T-cell (primary cell): ENCODE data around the gene CELA3A. TPM values are rescaled to one million over a fixed set of nuclear protein-coding genes. Genes with fewer than 3 reads are reported as not detected.

Source experiments
- ATAC-seq, 4 experiments: fragments of 200-7000 bp in 3 of 4; fragments of 150-1000 bp in 1 of 4; cut with Tn5 transposase; replicated peaks in 1 of 4; 1 replicate in 3 of 4; 2 replicates in 1 of 4; pipeline ENCODE4 v1.10.0; 2021; ENCODE audit warnings: moderate library complexity in 3 of 4, mild to moderate bottlenecking in 2 of 4, moderate number of reproducible peaks in 1 of 4
- CTCF ChIA-PET, 2 donors: fragments of 300-600 bp; sonication (Branson Sonifier 250); formaldehyde crosslinking; loops; one replicate each; lab custom pipeline; 2022; ENCODE audit warnings: antibody characterized with exemption in 2 of 2; lab: Charles Lee
- POLR2A ChIA-PET, 2 donors: fragments of 300-600 bp; sonication (Branson Sonifier 250); formaldehyde crosslinking; loops; one replicate each; lab custom pipeline; 2022; ENCODE audit warnings: antibody characterized with exemption in 2 of 2; lab: Charles Lee
- DNase-seq, 35 experiments: peaks; one replicate each; pipeline versions ENCODE4 v3.0.0 to v3.0.0-alpha.2; 2013 to 2023
- H3K27ac ChIP-seq: one replicate; pipeline ENCODE4 v1.5.1; 2013; ENCODE audit warnings: low read length
- H3K27me3 ChIP-seq, 2 experiments: replicated peaks in 1 of 2; 1 replicate in 1 of 2; 2 replicates in 1 of 2; pipeline versions ENCODE4 v1.6.1 to v1.7.0; 2013; ENCODE audit warnings: low read length in 1 of 2, mixed read lengths in 1 of 2; ENCODE audit not compliant: control insufficient read depth in 2 of 2, insufficient read depth in 2 of 2; ENCODE audit errors: extremely low read depth in 1 of 2
- H3K36me3 ChIP-seq, 2 donors: 1 replicate in 1 of 2; 2 replicates in 1 of 2; pipeline versions ENCODE4 v1.6.1 to v1.7.0; 2013; ENCODE audit warnings: low read length in 1 of 2; ENCODE audit not compliant: control insufficient read depth in 2 of 2, insufficient read depth in 1 of 2; ENCODE audit errors: extremely low read depth in 1 of 2
- H3K4me1 ChIP-seq, 2 experiments: 1 replicate in 1 of 2; 2 replicates in 1 of 2; pipeline versions ENCODE4 v1.6.1 to v1.7.0; 2013; ENCODE audit warnings: low read length in 2 of 2, mixed read lengths in 1 of 2; ENCODE audit not compliant: insufficient read depth in 2 of 2, control insufficient read depth in 1 of 2; ENCODE audit errors: extremely low read depth in 1 of 2
- H3K4me3 ChIP-seq, 2 donors: 1 replicate in 1 of 2; 2 replicates in 1 of 2; pipeline versions ENCODE4 v1.5.1 to v1.7.0; 2013; ENCODE audit warnings: mild to moderate bottlenecking in 2 of 2, low read length in 1 of 2, moderate library complexity in 1 of 2; ENCODE audit not compliant: control insufficient read depth in 1 of 2; ENCODE audit errors: extremely low read depth in 1 of 2
- H3K9me3 ChIP-seq: 2 replicates; pipeline ENCODE4 v1.7.0; 2013
- H3K27ac Mint-ChIP-seq, 2 donors: one replicate each; pipeline ENCODE4 v1.8.0; 2020 to 2021; ENCODE audit warnings: mild to moderate bottlenecking in 2 of 2, mixed read lengths in 2 of 2
- H3K27me3 Mint-ChIP-seq, 2 donors: one replicate each; pipeline ENCODE4 v1.8.0; 2021 to 2022; ENCODE audit warnings: mixed read lengths in 2 of 2
- H3K36me3 Mint-ChIP-seq: one replicate; pipeline ENCODE4 v1.8.0; 2021; ENCODE audit warnings: mixed read lengths
- H3K4me1 Mint-ChIP-seq, 3 donors: one replicate each; pipeline ENCODE4 v1.8.0; 2020 to 2022; ENCODE audit warnings: mixed read lengths in 3 of 3, mild to moderate bottlenecking in 1 of 3
- H3K4me3 Mint-ChIP-seq, 3 donors: one replicate each; pipeline ENCODE4 v1.8.0; 2020 to 2022; ENCODE audit warnings: mild to moderate bottlenecking in 3 of 3, mixed read lengths in 3 of 3, moderate library complexity in 3 of 3
- H3K9me3 Mint-ChIP-seq, 3 donors: one replicate each; pipeline ENCODE4 v1.8.0; 2020 to 2022; ENCODE audit warnings: mixed read lengths in 3 of 3
- WGBS: methylation state at CpG from one replicate; pipeline ENCODE4 v1.1.5; 2013; ENCODE audit warnings: missing lambda C conversion rate; ENCODE audit not compliant: insufficient coverage; 5-methylcytosine and 5-hydroxymethylcytosine counted together
- total RNA-seq, 35 experiments: library from RNA in 6 of 35; stranded (reverse) in 6 of 35; fragments of 120-200 nt in 1 of 35; gene quantifications; one replicate each; pipeline versions ENCODE4 v1.2.1 to v1.2.4 and lab custom pipeline; 2013 to 2026

CELA3A gene
- total RNA-seq, 5 donors from 2014 or later (not counting 1 experiment from before 2014, with no cell fraction given): 11.4 to 15.6 (median 13.3) TPM; not detected in 2

DNA sequence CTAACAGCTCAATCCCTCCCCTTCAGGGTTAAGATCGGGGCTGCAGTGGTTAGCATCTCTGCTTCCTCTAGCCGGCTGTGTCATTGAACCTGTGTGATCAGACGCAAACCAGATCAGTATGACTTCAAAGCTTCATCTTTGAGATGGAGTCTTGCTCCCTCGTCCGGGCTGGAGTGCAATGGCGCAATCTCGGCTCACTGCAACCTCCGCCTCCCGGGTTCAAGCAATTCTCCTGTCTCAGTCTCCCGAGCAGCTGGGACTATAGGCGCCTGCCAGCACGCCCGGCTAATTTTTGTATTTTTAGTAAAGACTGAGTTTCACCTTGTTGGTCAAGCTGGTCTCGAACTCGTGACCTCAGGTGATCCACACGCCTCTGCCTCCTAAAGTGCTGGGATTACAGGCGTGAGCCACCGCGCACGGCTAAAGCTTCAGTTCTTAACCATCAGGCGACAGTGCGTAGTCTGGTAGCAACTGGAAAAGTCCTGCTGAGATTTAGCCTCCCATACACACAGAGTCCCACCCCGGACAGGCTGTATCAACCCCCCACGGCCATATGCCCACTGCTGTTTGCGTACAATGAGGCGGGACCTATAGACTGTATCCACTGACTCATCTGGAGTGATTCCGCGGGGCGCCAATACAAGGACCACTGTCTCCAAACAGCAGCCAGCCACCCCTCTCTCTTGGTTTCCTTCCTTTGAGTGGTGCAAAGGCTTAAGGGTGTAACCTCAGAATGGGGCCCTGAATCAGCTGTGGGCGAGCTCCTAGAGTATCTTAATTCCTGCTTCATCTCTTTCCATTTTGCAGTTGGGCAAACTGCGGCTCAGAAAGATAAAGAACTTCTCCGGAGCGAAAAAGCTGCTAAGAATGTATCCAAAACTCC lies 23.3 kb downstream of the CELA3A start:
- Histone ChIP-seq H3K27me3 (no peaks in the 10 kb centered on the region), H3K9me3 (no peaks in the 10 kb centered on the region), H3K4me3 (peak overlapping the region; percentile 94 to 98), H3K27ac (peak overlapping the region; percentile 99), H3K4me1 (peaks cover 11 to 44% of the 10 kb centered on the region in 2 experiments), H3K36me3 (no peaks in the 10 kb centered on the region)
- peak; percentile 66 to 74 (median 70) for ATAC-seq
- whole genome bisulfite sequencing: 1% methylated on average over 30 of the region's 33 CpGs
- peak overlapping the region; percentile 90 to 95 (median 95) for H3K4me3 Mint-ChIP-seq
- no peaks in the 10 kb centered on the region for H3K27me3 Mint-ChIP-seq
- CTCF ChIA-PET: interaction anchor here (0.5 to 3.9 kb wide), 12 partner anchors 14 to 243 kb away, joined by 3 to 46 read pairs (median 3); partner anchors contain the start of gene CDC42 (in 1 of the 2)
- H3K9me3 Mint-ChIP-seq: no peaks in the 10 kb centered on the region
- H3K4me1 Mint-ChIP-seq: peaks cover 43 to 62% (median 55%) of the 10 kb centered on the region in 3 donors
- peak; percentile 30 to 90 (median 83) for DNase-seq
- H3K36me3 Mint-ChIP-seq: peaks cover 3% of the 10 kb centered on the region
- POLR2A ChIA-PET: interaction anchor here (0.5 to 3.0 kb wide), 16 partner anchors 10 to 730 kb away, joined by 3 to 84 read pairs (median 4); partner anchors contain the start of genes CDC42 (in 1 of the 2) and USP48 (in 1 of the 2)
- peak overlapping the region; percentile 95 to 96 for H3K27ac Mint-ChIP-seq

GRCh38 chr1:22025368-22026155 lies 24.1 kb downstream of the CELA3A start:
- Histone ChIP-seq H3K36me3 (peaks cover 0 to 4% of the 10 kb centered on the region in 2 donors), H3K4me3 (peak overlapping the region; percentile 94 to 98), H3K4me1 (peaks cover 19 to 47% of the 10 kb centered on the region in 2 experiments), H3K27me3 (no peaks in the 10 kb centered on the region), H3K9me3 (no peaks in the 10 kb centered on the region), H3K27ac (peak overlapping the region; percentile 99)
- no peaks in the 10 kb centered on the region for H3K27me3 Mint-ChIP-seq
- CTCF ChIA-PET: interaction anchor here in 1 of 2 donors (0.6 to 3.9 kb wide), 6 partner anchors 13 to 67 kb away, joined by 3 to 46 read pairs (median 6); partner anchors contain the start of gene CDC42
- ATAC-seq: peak; percentile 76 to 84 (median 81)
- H3K36me3 Mint-ChIP-seq: peaks cover 3% of the 10 kb centered on the region
- no peaks in the 10 kb centered on the region for H3K9me3 Mint-ChIP-seq
- 0% methylated on average over 16 of the region's 42 CpGs for WGBS
- DNase-seq: peak; percentile 77 to 92 (median 86)
- peaks cover 51 to 68% (median 63%) of the 10 kb centered on the region in 3 donors for H3K4me1 Mint-ChIP-seq
- peak overlapping the region; percentile 95 to 96 for H3K27ac Mint-ChIP-seq
- POLR2A ChIA-PET: interaction anchor here (0.5 to 3.0 kb wide), 9 partner anchors 9 to 243 kb away, joined by 3 to 84 read pairs (median 4); partner anchors contain the start of genes CDC42 (in 1 of the 2) and USP48 (in 1 of the 2)
- peak overlapping the region; percentile 90 to 95 (median 95) for H3K4me3 Mint-ChIP-seq

DNA sequence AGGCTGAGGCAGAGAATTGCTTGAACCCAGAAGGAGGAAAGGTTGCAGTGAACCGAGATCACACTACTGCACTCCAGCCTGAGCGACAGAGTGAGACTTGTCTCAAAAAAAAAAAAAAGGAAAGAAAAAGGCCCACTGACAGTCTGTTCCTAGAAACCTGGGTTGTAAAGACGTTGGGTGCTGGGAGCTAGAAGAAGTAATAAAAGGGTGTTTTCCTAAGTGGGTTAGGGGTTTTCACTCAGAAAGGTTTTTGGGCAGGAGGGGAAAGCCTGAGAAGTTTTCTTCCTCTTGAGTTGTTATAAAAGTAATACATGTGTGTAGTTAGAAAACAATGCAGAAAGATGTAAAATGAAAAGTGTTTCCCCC lies 25.4 kb downstream of the CELA3A start:
- peak overlapping the region; percentile 99 for H3K27ac ChIP-seq
- WGBS: 46% methylated on average over 3 of the region's 3 CpGs
- Mint-ChIP-seq H3K27me3 (no peaks in the 10 kb centered on the region), H3K27ac (peak overlapping the region; percentile 95 to 96), H3K4me1 (peaks cover 61 to 76% (median 74%) of the 10 kb centered on the region in 3 donors), H3K9me3 (no peaks in the 10 kb centered on the region), H3K36me3 (peaks cover 3% of the 10 kb centered on the region), H3K4me3 (peak overlapping the region; percentile 90 to 95 (median 95))
- ChIA-PET POLR2A (no interaction called here), CTCF (interaction anchor here in 1 of 2 donors (1.0 to 1.4 kb wide), 2 partner anchors 12 to 13 kb away, joined by 3 read pairs; no protein-coding TSS in a partner anchor)
- ATAC-seq (no peak), DNase-seq (peak in 1 of 35 experiments; percentile 53)
- no peaks in the 10 kb centered on the region for H3K27me3 ChIP-seq
- no peak overlapping the region for H3K4me3 ChIP-seq
- peaks cover 28 to 56% of the 10 kb centered on the region in 2 experiments for H3K4me1 ChIP-seq
- no peaks in the 10 kb centered on the region for H3K9me3 ChIP-seq
- H3K36me3 ChIP-seq: peaks cover 0 to 9% of the 10 kb centered on the region in 2 donors

DNA sequence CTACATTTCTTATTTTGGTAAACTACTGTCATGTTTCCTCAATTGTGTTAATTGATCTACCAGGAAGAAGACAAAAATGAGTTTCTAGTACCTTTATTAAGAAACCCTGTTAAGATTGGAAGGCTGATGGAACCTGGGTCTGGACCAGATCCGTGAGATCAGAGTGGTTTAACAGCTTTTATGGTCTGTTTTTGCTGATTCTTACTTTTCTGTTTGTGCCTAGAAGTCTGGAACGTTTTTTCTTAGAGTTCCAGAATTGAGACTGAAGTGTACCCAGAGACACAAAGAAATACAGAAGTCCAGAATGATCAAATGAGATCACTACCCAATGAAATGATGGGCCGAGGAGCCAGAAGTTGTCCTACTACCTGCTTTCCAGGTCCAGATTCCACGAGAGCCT lies 28.6 kb downstream of the CELA3A start:
- H3K4me1 ChIP-seq: peaks cover 25 to 37% of the 10 kb centered on the region in 2 experiments
- CTCF ChIA-PET: interaction anchor here (0.7 to 1.2 kb wide), 2 partner anchors 25 to 91 kb away, joined by 4 to 6 read pairs; no protein-coding TSS in a partner anchor
- H3K4me3 Mint-ChIP-seq: peak overlapping the region in 1 of 3 donors; percentile 12
- POLR2A ChIA-PET: interaction anchor here (0.7 to 1.7 kb wide), 3 partner anchors 10 to 106 kb away, joined by 3 to 9 read pairs (median 7); no protein-coding TSS in a partner anchor
- no peak overlapping the region for H3K4me3 ChIP-seq
- H3K27me3 Mint-ChIP-seq: no peaks in the 10 kb centered on the region
- H3K9me3 ChIP-seq: no peaks in the 10 kb centered on the region
- no peaks in the 10 kb centered on the region for H3K27me3 ChIP-seq
- 85% methylated on average over 3 of the region's 4 CpGs for WGBS
- ATAC-seq (no peak), DNase-seq (no peak)
- H3K27ac Mint-ChIP-seq: peak overlapping the region; percentile 57 to 81
- peaks cover 52 to 62% (median 58%) of the 10 kb centered on the region in 3 donors for H3K4me1 Mint-ChIP-seq
- H3K27ac ChIP-seq: no peak overlapping the region
- H3K36me3 Mint-ChIP-seq: peaks cover 3% of the 10 kb centered on the region
- H3K36me3 ChIP-seq: peaks cover 0 to 9% of the 10 kb centered on the region in 2 donors
- no peaks in the 10 kb centered on the region for H3K9me3 Mint-ChIP-seq

DNA sequence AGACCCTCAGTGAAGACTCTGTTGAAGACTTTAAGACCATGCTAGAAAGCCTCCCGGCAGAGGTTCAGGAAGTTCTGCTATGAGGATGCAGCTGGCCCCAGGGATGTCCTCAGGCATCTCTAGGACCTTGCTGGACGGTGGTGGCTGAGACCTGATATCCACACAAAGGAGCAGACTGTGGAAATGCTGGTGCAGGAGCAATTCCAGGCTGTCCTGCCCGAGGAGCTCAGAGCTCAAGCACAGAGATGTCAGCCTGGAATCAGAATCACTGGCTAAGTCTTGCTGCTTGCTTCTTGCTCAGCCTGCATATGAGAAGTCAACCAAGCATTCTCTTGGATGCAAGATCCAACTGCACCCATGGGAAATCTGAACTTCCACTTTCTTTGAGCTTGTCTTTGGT lies 29.0 kb downstream of the CELA3A start:
- Mint-ChIP-seq H3K36me3 (peaks cover 3% of the 10 kb centered on the region), H3K27ac (peak overlapping the region; percentile 57 to 81), H3K9me3 (no peaks in the 10 kb centered on the region), H3K4me1 (peaks cover 51 to 62% (median 61%) of the 10 kb centered on the region in 3 donors), H3K27me3 (no peaks in the 10 kb centered on the region), H3K4me3 (peak overlapping the region in 1 of 3 donors; percentile 12)
- ATAC-seq (no peak), DNase-seq (no peak)
- Histone ChIP-seq H3K27me3 (no peaks in the 10 kb centered on the region), H3K27ac (no peak overlapping the region), H3K4me3 (no peak overlapping the region), H3K9me3 (no peaks in the 10 kb centered on the region), H3K36me3 (peaks cover 0 to 9% of the 10 kb centered on the region in 2 donors), H3K4me1 (peaks cover 29 to 36% of the 10 kb centered on the region in 2 experiments)
- CTCF ChIA-PET: interaction anchor here (0.7 to 1.5 kb wide), 3 partner anchors 23 to 92 kb away, joined by 3 to 5 read pairs (median 4); no protein-coding TSS in a partner anchor
- 90% methylated on average over 3 of the region's 3 CpGs for WGBS
- POLR2A ChIA-PET: interaction anchor here in 1 of 2 donors (1.0 to 1.7 kb wide), 2 partner anchors 10 to 35 kb away, joined by 5 to 7 read pairs; no protein-coding TSS in a partner anchor
